Fibroblast of mammary gland (primary cell): ENCODE results near the gene TGFA.

Experiments
- DNase-seq: peaks from one replicate; pipeline ENCODE4 v3.0.0-alpha.2; 2010; ENCODE audit warnings: low read depth
- H3K4me3 ChIP-seq: 2 replicates; pipeline ENCODE4 v1.5.1; 2011; ENCODE audit warnings: low read depth, mild to moderate bottlenecking, low read length, moderate library complexity; ENCODE audit not compliant: control insufficient read depth
- TF ChIP-seq, protein P1 (sequence below): conservative IDR thresholded peaks from 2 replicates; pipeline ENCODE4 v1.5.1; 2011; ENCODE audit warnings: low read depth, low read length, inconsistent platforms; ENCODE audit not compliant: control insufficient read depth, insufficient read depth

The TGFA gene

GRCh38 chr2:70536517-70537055, 17.0 kb downstream of the TGFA start:
- no peak for DNase-seq
- no peak overlapping the region for H3K4me3 ChIP-seq
- TF ChIP-seq, protein P1, sequence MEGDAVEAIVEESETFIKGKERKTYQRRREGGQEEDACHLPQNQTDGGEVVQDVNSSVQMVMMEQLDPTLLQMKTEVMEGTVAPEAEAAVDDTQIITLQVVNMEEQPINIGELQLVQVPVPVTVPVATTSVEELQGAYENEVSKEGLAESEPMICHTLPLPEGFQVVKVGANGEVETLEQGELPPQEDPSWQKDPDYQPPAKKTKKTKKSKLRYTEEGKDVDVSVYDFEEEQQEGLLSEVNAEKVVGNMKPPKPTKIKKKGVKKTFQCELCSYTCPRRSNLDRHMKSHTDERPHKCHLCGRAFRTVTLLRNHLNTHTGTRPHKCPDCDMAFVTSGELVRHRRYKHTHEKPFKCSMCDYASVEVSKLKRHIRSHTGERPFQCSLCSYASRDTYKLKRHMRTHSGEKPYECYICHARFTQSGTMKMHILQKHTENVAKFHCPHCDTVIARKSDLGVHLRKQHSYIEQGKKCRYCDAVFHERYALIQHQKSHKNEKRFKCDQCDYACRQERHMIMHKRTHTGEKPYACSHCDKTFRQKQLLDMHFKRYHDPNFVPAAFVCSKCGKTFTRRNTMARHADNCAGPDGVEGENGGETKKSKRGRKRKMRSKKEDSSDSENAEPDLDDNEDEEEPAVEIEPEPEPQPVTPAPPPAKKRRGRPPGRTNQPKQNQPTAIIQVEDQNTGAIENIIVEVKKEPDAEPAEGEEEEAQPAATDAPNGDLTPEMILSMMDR = no peak

DNA sequence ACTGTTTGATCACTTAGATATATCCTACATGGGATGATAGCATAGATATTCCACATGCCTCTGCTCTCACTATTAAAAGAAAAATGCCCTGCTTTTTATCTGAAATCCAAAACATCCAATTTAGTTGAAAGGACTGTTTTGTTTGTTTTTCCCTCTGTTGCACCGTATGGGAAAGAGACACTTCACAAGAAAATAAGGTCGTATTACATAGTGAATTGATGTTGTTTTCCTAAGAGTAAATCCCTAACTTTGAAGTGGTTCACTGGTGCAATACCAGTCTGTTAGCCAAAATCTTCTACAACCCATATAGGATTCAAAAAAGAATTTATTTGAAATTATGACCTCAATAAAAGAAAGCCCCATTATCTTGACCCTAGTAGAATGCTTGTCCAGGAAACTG, 18.1 kb downstream of the TGFA start:
- TF ChIP-seq, protein P1 = no peak
- no peak overlapping the region for H3K4me3 ChIP-seq
- no peak for DNase-seq

- H3K4me3 ChIP-seq = no peak overlapping the region
- no peak for DNase-seq
- TF ChIP-seq, protein P1 = no peak
Observed at GRCh38 chr2:70534183-70534836, 19.3 kb downstream of the TGFA start.

DNA sequence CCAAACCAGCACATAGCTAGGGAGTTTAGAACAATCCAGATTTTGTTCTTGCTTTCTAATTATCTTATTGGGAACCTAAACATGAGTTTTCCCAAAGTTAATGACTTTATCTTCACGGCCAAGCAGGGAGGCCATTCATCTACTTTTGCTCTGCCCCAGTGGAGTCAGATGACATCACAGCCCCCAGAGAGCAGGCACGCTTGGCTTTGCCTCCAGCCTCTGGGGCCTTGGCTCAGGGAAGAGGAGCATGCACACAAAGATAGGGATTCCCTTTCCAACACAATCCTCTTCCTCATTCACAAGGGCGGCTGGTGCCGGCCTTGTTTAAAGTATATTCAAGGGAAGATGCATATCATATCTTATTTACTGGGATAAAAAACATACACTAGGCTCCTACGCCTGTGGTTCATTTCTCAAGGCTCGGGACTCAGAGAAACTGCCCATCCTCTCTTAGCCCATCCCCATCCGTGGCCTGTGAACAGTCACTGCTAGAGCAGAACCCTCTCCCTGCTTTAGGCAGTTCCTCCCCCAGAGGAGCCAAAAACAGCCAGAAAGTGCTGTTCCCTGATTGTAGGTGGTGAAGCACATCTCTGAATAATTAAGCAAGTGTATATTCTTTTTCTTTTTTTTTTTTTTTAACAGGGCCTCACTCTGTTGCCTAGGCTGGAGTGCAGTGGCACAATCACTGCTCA, 21.2 kb downstream of the TGFA start:
- H3K4me3 ChIP-seq = no peak overlapping the region
- DNase-seq = no peak
- TF ChIP-seq, protein P1 = no peak

GRCh38 chr2:70531419-70532086, 22.1 kb downstream of the TGFA start:
- TF ChIP-seq, protein P1 = no peak
- no peak overlapping the region for H3K4me3 ChIP-seq
- DNase-seq = no peak

GRCh38 chr2:70529610-70530009, 24.0 kb downstream of the TGFA start:
- DNase-seq = no peak
- H3K4me3 ChIP-seq = no peak overlapping the region
- TF ChIP-seq, protein P1 = no peak
